ENCODE results near the gene ATXN7. TPM values are rescaled to one million over a fixed set of nuclear protein-coding genes. Genes with fewer than 3 reads are reported as not detected.

The ATXN7 gene
- total and polyA plus RNA-seq, 2 of the 4 experiments (the other 2 are of a cell fraction), result 8.6 to 13.6 TPM

DNA sequence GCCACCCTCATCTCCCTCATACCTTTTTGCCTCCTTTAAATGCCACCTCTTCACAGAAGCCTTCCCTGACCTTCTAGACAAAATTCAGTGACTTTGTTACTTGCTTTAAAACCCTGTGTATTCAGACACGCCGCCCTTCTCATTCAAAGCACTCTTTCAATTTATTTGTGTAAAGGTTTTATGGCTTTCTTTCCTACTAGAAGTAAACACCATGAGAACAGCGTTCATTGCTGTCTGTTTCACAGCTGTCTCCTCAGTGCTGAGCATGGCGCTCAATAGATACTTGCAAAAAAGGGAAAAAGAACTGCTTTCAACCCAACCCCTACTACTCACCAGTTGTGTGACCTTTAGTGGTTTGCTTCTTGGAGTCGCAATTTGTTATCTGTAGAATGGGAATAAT is 17.0 kb downstream of the ATXN7 start:
- H2BK15ac ChIP-seq (ENCODE audit: low read depth, low read length), result no peak overlapping the region
- peaks cover 4% of the 10 kb centered on the region for H3K9me1 ChIP-seq (ENCODE audit: insufficient read depth, low read length)
- H3K27me3 ChIP-seq (ENCODE audit: control insufficient read depth, insufficient read depth, low read length), result no peaks in the 10 kb centered on the region
- H2AK5ac ChIP-seq (ENCODE audit: low read depth, low read length), result no peak overlapping the region
- peaks cover 37 to 54% of the 10 kb centered on the region in 2 experiments for H3K79me1 ChIP-seq (ENCODE audit: low read depth in 1 of 2, low read length in 2 of 2)
- in situ Hi-C loops (cut with MboI; ENCODE audit: low sequenced_read_pairs), result no loop called here
- no peak overlapping the region for H2AFZ ChIP-seq (replicated peaks; ENCODE audit: low read length, poor library complexity)
- H3K23ac ChIP-seq (ENCODE audit: low read depth, low read length), result no peak overlapping the region
- no peak overlapping the region for H3K9ac ChIP-seq (ENCODE audit: low read depth, low read length)
- no peak overlapping the region for H4K5ac ChIP-seq (ENCODE audit: low read depth, low read length)
- H3K14ac ChIP-seq (replicated peaks; ENCODE audit: low read depth, low read length), result no peak overlapping the region
- no peak for ATAC-seq (ENCODE audit: low read depth)
- H3K27ac ChIP-seq (ENCODE audit: insufficient read depth, low read length), result no peak overlapping the region
- no peak overlapping the region for H3K56ac ChIP-seq (ENCODE audit: extremely low read depth, insufficient read depth, low read length)
- H3K4me2 ChIP-seq (ENCODE audit: low read depth, low read length), result no peak overlapping the region
- no CpG with 5 or more reads among the region's 5 CpGs for WGBS, 2 experiments (ENCODE audit: extremely low coverage in 2 of 2, insufficient read length in 1 of 2)
- no peak for DNase-seq
- H3K36me3 ChIP-seq (ENCODE audit: control insufficient read depth, insufficient read depth, low read length), result no peaks in the 10 kb centered on the region
- intact Hi-C loops (cut with micrococcal nuclease), result no loop called here
- H2AK9ac ChIP-seq (replicated peaks; ENCODE audit: low read depth, low read length, poor library complexity), result no peak overlapping the region
- H3K4me3 ChIP-seq (ENCODE audit: insufficient read depth, low read depth, low read length), result no peak overlapping the region
- H3K9me3 ChIP-seq (ENCODE audit: control insufficient read depth, insufficient read depth, low read length), result no peaks in the 10 kb centered on the region
- TF ChIP-seq RFX5 (IDR thresholded peaks at IDR 0.05; ENCODE audit: low read depth, low read length) (no peak), NFE2L2 (IDR thresholded peaks at IDR 0.05; ENCODE audit: low read depth, low read length) (no peak), RAD21 (IDR thresholded peaks at IDR 0.05; ENCODE audit: low read length) (no peak), MAFK (IDR thresholded peaks at IDR 0.05; ENCODE audit: low read depth, low read length) (no peak), SMC3 (IDR thresholded peaks at IDR 0.05; ENCODE audit: low read depth, low read length) (no peak), BHLHE40 (IDR thresholded peaks at IDR 0.05; ENCODE audit: low read depth, low read length) (no peak), MXI1 (IDR thresholded peaks at IDR 0.05; ENCODE audit: borderline replicate concordance, low read depth, low read length) (no peak), POLR2A (IDR thresholded peaks at IDR 0.05; ENCODE audit: low read depth, low read length) (no peak), RCOR1 (IDR thresholded peaks at IDR 0.05; ENCODE audit: insufficient replicate concordance, low read length) (no peak), CHD1 (IDR thresholded peaks at IDR 0.05; ENCODE audit: low read depth, low read length) (no peak), CEBPB (IDR thresholded peaks at IDR 0.05; ENCODE audit: low read depth, low read length) (no peak), FOS (IDR thresholded peaks at IDR 0.05; ENCODE audit: low read depth, low read length) (no peak)
- TF ChIP-seq, protein P1, sequence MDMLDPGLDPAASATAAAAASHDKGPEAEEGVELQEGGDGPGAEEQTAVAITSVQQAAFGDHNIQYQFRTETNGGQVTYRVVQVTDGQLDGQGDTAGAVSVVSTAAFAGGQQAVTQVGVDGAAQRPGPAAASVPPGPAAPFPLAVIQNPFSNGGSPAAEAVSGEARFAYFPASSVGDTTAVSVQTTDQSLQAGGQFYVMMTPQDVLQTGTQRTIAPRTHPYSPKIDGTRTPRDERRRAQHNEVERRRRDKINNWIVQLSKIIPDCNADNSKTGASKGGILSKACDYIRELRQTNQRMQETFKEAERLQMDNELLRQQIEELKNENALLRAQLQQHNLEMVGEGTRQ (IDR thresholded peaks at IDR 0.05; ENCODE audit: low read depth, low read length), result no peak
- dilution Hi-C loops (cut with HindIII; ENCODE audit: low sequenced_read_pairs, unreplicated experiment), result no loop called here
- peaks cover 41% of the 10 kb centered on the region; the same call in 1 of the 2 replicates for H4K20me1 ChIP-seq (ENCODE audit: insufficient read depth, low read length)
- no peak overlapping the region for H2BK20ac ChIP-seq (ENCODE audit: low read depth, low read length)
- peaks cover 7% of the 10 kb centered on the region for H3K4me1 ChIP-seq (ENCODE audit: control insufficient read depth, insufficient read depth, low read length)
- no peak overlapping the region for H4K91ac ChIP-seq (ENCODE audit: insufficient read depth, low read depth, low read length)
- H2BK5ac ChIP-seq (ENCODE audit: low read depth, low read length, poor library complexity, severe bottlenecking), result no peak overlapping the region
- ChIA-PET POLR2A (ENCODE audit: unreplicated experiment) (no interaction called here), CTCF (no interaction called here)
- no peak overlapping the region for H2BK120ac ChIP-seq (ENCODE audit: low read depth, low read length)
- no TSS peak for BruUV-seq (replicated peaks)
- no peak overlapping the region for H4K8ac ChIP-seq (ENCODE audit: low read depth in 2 of 2, low read length in 2 of 2)
- H3K18ac ChIP-seq (ENCODE audit: low read depth, low read length), result no peak overlapping the region
- H3K4ac ChIP-seq (ENCODE audit: low read depth, low read length), result no peak overlapping the region
